Right lobe of liver (tissue), 6 donors: ENCODE measurements around the gene BARX2. TPM values are rescaled to one million over a fixed set of nuclear protein-coding genes. Genes with fewer than 3 reads are reported as not detected.
A peak's percentile ranks its signal among the peaks of the same experiment; 100 is the strongest.

Source experiments
- ATAC-seq, 4 donors: fragments of 200-7000 bp; cut with Tn5 transposase; one replicate each; pipeline ENCODE4 v1.9.1; 2020; ENCODE audit warnings: mild to moderate bottlenecking in 4 of 4, moderate library complexity in 4 of 4
- DNase-seq, 3 donors: peaks; one replicate each; pipeline ENCODE4 v3.0.0-alpha.2; 2020
- H3K27ac ChIP-seq, 3 donors: fragments of 200-600 bp; one replicate each; pipeline ENCODE4 v1.8.0; 2022
- H3K27me3 ChIP-seq, 2 donors: fragments of 200-600 bp; one replicate each; pipeline ENCODE4 v1.8.0; 2022
- H3K36me3 ChIP-seq, 4 donors: fragments of 200-600 bp; sonication (generic) in 1 of 4; one replicate each; pipeline versions ENCODE4 v1.5.1 to v1.8.0; 2017 to 2022; ENCODE audit warnings: control low read depth in 1 of 4
- H3K4me1 ChIP-seq, 4 donors: fragments of 200-600 bp; sonication (generic) in 1 of 4; one replicate each; pipeline versions ENCODE4 v1.5.1 to v1.8.0; 2017 to 2022; ENCODE audit warnings: control low read depth in 1 of 4
- H3K4me3 ChIP-seq, 3 donors: fragments of 200-600 bp; one replicate each; pipeline ENCODE4 v1.8.0; 2022
- H3K9me3 ChIP-seq, 4 donors: fragments of 200-600 bp; sonication (generic) in 1 of 4; one replicate each; pipeline versions ENCODE4 v1.5.1 to v1.8.0; 2017 to 2022; ENCODE audit warnings: control low read depth in 1 of 4
- CTCF ChIP-seq, 4 donors: fragments of 200-600 bp in 3 of 4; fragments of 450-650 bp in 1 of 4; IDR thresholded peaks; one replicate each; pipeline versions ENCODE4 v1.5.1 to v1.8.0; 2016 to 2022; ENCODE audit warnings: antibody characterized with exemption in 4 of 4, mild to moderate bottlenecking in 2 of 4
- POLR2A ChIP-seq: fragments of 450-650 bp; IDR thresholded peaks from one replicate; pipeline ENCODE4 v1.6.1; 2017; ENCODE audit warnings: antibody characterized with exemption, mild to moderate bottlenecking
- WGBS: methylation state at CpG from one replicate; pipeline ENCODE4 v1.1.6; 2018; ENCODE audit warnings: low coverage, low lambda C conversion rate; ENCODE audit not compliant: insufficient coverage; ENCODE audit errors: missing lambda C conversion rate; 5-methylcytosine and 5-hydroxymethylcytosine counted together
- intact Hi-C, 2 donors: fragments of 100-400 bp; cut with DNase I; formaldehyde crosslinking; loops; one replicate each; pipeline versions ENCODE4 v1.11.2 to v1.14.1; 2022
- total RNA-seq, 6 experiments: library from RNA; depleted of rRNA in 2 of 6; stranded (reverse); fragments of >200 nt in 2 of 6; fragmentation: NEBNext Ultra II Directional in 3 of 6; extraction: Animal tissue kit (Norgen Biotek cat#: 25700) in 3 of 6; gene quantifications; one replicate each; pipeline versions ENCODE4 v1.1.0 to v1.2.4, GENCODE V29; 2016 to 2023
- donor health status: DM: no; HTN: yes; CAD: no.
- donor health status: DM: no; HTN: no; CAD: no.
- donor health status: DM: no; HTN: no; CAD: no.
- donor health status: DM: no; HTN: yes; CAD: no.
- donor health status: DM: no; HTN: yes; CAD: no.

BARX2 gene
- total RNA-seq, 6 experiments from 2014 or later, result not detected

GRCh38 chr11:129427376-129427775 is 51.7 kb downstream of the BARX2 start:
- no peaks in the 10 kb centered on the region for H3K27me3 ChIP-seq
- no peak for DNase-seq
- H3K4me3 ChIP-seq, result no peak overlapping the region
- H3K9me3 ChIP-seq, result no peaks in the 10 kb centered on the region
- H3K27ac ChIP-seq, result no peak overlapping the region
- intact Hi-C loops, result no loop called here
- peak; percentile 43 to 87 (median 70) for ATAC-seq
- WGBS, result 45% methylated on average over 3 of the region's 3 CpGs
- no peaks in the 10 kb centered on the region for H3K36me3 ChIP-seq
- no peak for TF ChIP-seq CTCF (IDR thresholded peaks at IDR 0.05)
- TF ChIP-seq POLR2A, result no peak
- peaks cover 0 to 11% (median 0%) of the 10 kb centered on the region in 4 donors for H3K4me1 ChIP-seq

- ATAC-seq, result peak in 1 of 4 donors; percentile 28
- H3K4me3 ChIP-seq, result no peak overlapping the region
- H3K27ac ChIP-seq, result no peak overlapping the region
- no peak for DNase-seq
- H3K9me3 ChIP-seq, result no peaks in the 10 kb centered on the region
- intact Hi-C loops, result no loop called here
- H3K36me3 ChIP-seq, result no peaks in the 10 kb centered on the region
- 65% methylated on average over 4 of the region's 5 CpGs for WGBS
- H3K27me3 ChIP-seq, result no peaks in the 10 kb centered on the region
- H3K4me1 ChIP-seq, result peaks cover 0 to 11% (median 0%) of the 10 kb centered on the region in 4 donors
- TF ChIP-seq POLR2A (no peak), CTCF (IDR thresholded peaks at IDR 0.05) (no peak)
Observed at GRCh38 chr11:129427816-129428406, 52.3 kb downstream of the BARX2 start.

- H3K4me3 ChIP-seq, result no peak overlapping the region
- ATAC-seq, result no peak
- WGBS, result 81% methylated on average over 9 of the region's 9 CpGs
- no peaks in the 10 kb centered on the region for H3K27me3 ChIP-seq
- DNase-seq, result no peak
- peaks cover 0 to 11% (median 0%) of the 10 kb centered on the region in 4 donors for H3K4me1 ChIP-seq
- no peaks in the 10 kb centered on the region for H3K9me3 ChIP-seq
- H3K36me3 ChIP-seq, result no peaks in the 10 kb centered on the region
- no peak overlapping the region for H3K27ac ChIP-seq
- intact Hi-C loops, result no loop called here
- no peak for TF ChIP-seq POLR2A
- no peak for TF ChIP-seq CTCF (IDR thresholded peaks at IDR 0.05)
Observed at GRCh38 chr11:129428557-129428956, 52.9 kb downstream of the BARX2 start.

- TF ChIP-seq POLR2A, result no peak
- no peak for TF ChIP-seq CTCF (IDR thresholded peaks at IDR 0.05)
- H3K4me3 ChIP-seq, result no peak overlapping the region
- no peaks in the 10 kb centered on the region for H3K9me3 ChIP-seq
- ATAC-seq (no peak), DNase-seq (no peak)
- 68% methylated on average over 4 of the region's 4 CpGs for WGBS
- no peaks in the 10 kb centered on the region for H3K27me3 ChIP-seq
- intact Hi-C loops, result no loop called here
- no peak overlapping the region for H3K27ac ChIP-seq
- H3K36me3 ChIP-seq, result no peaks in the 10 kb centered on the region
- no peaks in the 10 kb centered on the region for H3K4me1 ChIP-seq
Observed at GRCh38 chr11:129434641-129435498, 59.2 kb downstream of the BARX2 start.
